KMS-11 (cell line): ENCODE measurements around the gene GJA9.

Experiments used
- H2AFZ ChIP-seq: fragments of 200-600 bp; sonication (generic); 2 replicates; pipeline ENCODE4 v1.6.1; 2016; ENCODE audit warnings: antibody characterized with exemption, mixed run types, low read depth
- H3K27ac ChIP-seq: fragments of 200-600 bp; sonication (generic); 2 replicates; pipeline ENCODE4 v1.6.1; 2016; ENCODE audit warnings: mild to moderate bottlenecking, mixed run types
- H3K27me3 ChIP-seq: fragments of 200-600 bp; sonication (generic); 2 replicates; pipeline ENCODE4 v1.6.1; 2017; ENCODE audit warnings: mild to moderate bottlenecking, low read depth, mixed run types, moderate library complexity; ENCODE audit not compliant: insufficient read depth
- H3K36me3 ChIP-seq: fragments of 200-600 bp; sonication (generic); 2 replicates; pipeline ENCODE4 v1.6.1; 2017; ENCODE audit warnings: mild to moderate bottlenecking, mixed run types; ENCODE audit not compliant: insufficient read depth
- H3K4me1 ChIP-seq: fragments of 200-600 bp; sonication (generic); 2 replicates; pipeline ENCODE4 v1.6.1; 2016; ENCODE audit warnings: mild to moderate bottlenecking, low read depth, mixed run types; ENCODE audit not compliant: poor library complexity, severe bottlenecking
- H3K4me2 ChIP-seq: fragments of 200-600 bp; sonication (generic); 2 replicates; pipeline ENCODE4 v1.7.0; 2016; ENCODE audit warnings: mild to moderate bottlenecking, mixed run types
- H3K4me3 ChIP-seq: fragments of 200-600 bp; sonication (generic); IDR thresholded peaks from 2 replicates; pipeline ENCODE4 v1.6.1; 2017; ENCODE audit warnings: low read depth, low read length, mixed read lengths; ENCODE audit not compliant: insufficient read depth
- H3K79me2 ChIP-seq: fragments of 200-600 bp; sonication (generic); 2 replicates; pipeline ENCODE4 v1.6.1; 2016; ENCODE audit warnings: low read depth, mixed run types; ENCODE audit not compliant: insufficient read depth
- H3K9ac ChIP-seq: fragments of 200-600 bp; sonication (generic); 2 replicates; pipeline ENCODE4 v1.6.1; 2016; ENCODE audit warnings: mild to moderate bottlenecking, mixed run types
- H4K20me1 ChIP-seq: fragments of 200-600 bp; sonication (generic); 2 replicates; pipeline ENCODE4 v1.6.1; 2016; ENCODE audit warnings: mild to moderate bottlenecking, mixed run types; ENCODE audit not compliant: insufficient read depth
- CTCF ChIP-seq: fragments of 200-600 bp; sonication (generic); conservative IDR thresholded peaks from 2 replicates; pipeline ENCODE4 v1.6.1; 2017; ENCODE audit warnings: low read depth, mild to moderate bottlenecking, antibody characterized with exemption, low read length, moderate library complexity, mixed read lengths

Gene GJA9

DNA sequence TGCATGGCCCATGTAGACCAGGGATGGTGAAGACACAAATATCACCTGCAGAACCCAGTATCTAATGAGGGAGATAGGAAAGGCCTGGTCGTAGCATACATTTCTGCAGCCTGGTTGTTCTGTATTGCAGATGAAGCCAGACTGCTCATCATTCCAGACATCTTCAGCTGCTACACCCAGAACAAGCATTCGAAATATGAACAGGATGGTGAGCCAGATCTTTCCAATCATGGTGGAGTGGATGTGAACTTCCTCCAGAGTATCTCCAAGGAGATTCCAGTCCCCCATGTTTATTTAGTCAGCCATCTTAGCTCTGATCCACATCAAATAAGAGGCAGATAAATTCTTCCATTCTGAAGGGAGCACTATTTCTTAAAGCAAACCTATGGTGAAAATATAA, 5.6 kb downstream of the GJA9 start:
- H4K20me1 ChIP-seq, result no peaks in the 10 kb centered on the region
- H3K4me2 ChIP-seq, result no peak overlapping the region
- TF ChIP-seq CTCF, result no peak
- no peak overlapping the region for H3K27ac ChIP-seq
- peaks cover 25% of the 10 kb centered on the region for H3K4me1 ChIP-seq
- H3K27me3 ChIP-seq, result no peaks in the 10 kb centered on the region
- peaks cover 15% of the 10 kb centered on the region; the same call in 1 of the 2 replicates for H3K79me2 ChIP-seq
- no peak overlapping the region for H3K4me3 ChIP-seq
- H2AFZ ChIP-seq, result no peak overlapping the region
- no peak overlapping the region for H3K9ac ChIP-seq
- no peaks in the 10 kb centered on the region for H3K36me3 ChIP-seq

- Histone ChIP-seq H4K20me1 (no peaks in the 10 kb centered on the region), H3K4me2 (peak within 1 kb of the TSS; percentile 97), H3K27ac (no peak within 1 kb of the TSS), H2AFZ (peak within 1 kb of the TSS; percentile 85), H3K27me3 (no peaks in the 10 kb centered on the region), H3K4me3 (peak within 1 kb of the TSS; percentile 89), H3K4me1 (peaks cover 25% of the 10 kb centered on the region), H3K36me3 (no peaks in the 10 kb centered on the region), H3K9ac (peak within 1 kb of the TSS; percentile 51; the same call in 1 of the 2 replicates), H3K79me2 (peaks cover 15% of the 10 kb centered on the region; the same call in 1 of the 2 replicates)
- TF ChIP-seq CTCF, result peak; percentile 38; the same call in 1 of the 2 replicates
Observed at GRCh38 chr1:38873027-38873969, 8.1 kb downstream of the GJA9 start, which contains the start of gene MYCBP. Gene MYCBP, minus strand, starts transcription at chr1:38873348. Its CDS starts 43 bp downstream, at chr1:38873305.

DNA sequence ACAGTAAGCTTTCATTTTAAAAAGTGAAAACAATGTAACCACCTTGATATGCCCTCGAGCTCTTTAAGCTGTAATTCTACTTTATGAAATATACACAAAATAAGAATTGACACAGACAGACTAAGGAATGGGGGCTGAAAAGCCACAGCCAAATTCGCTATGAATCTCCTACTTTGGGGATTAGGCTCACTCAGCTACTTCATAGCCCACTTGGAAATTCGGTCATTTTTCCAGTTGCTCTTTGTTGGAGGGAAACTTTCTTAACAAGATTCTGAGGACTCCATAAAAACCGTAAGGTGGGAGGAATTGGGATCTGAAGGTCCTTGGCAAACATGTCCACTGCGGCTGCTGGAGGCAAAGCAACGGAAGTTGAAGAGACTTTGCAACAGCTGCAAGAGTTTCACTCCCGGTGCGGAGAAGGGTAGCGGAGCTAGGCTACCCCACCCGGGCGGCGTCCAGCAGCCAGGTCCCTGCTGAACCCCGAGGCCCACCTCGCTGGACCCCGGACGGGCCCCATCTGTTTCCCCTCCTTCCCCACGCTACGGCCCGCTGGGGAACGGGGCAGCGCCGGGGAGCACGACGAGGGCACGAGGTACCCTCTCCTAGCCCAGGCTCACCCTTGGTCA, 8.9 kb downstream of the GJA9 start:
- TF ChIP-seq CTCF, result no peak
- peaks cover 25% of the 10 kb centered on the region for H3K4me1 ChIP-seq
- H3K4me3 ChIP-seq, result peak overlapping the region; percentile 84
- H3K4me2 ChIP-seq, result peak overlapping the region; percentile 71
- no peak overlapping the region for H3K27ac ChIP-seq
- no peaks in the 10 kb centered on the region for H3K27me3 ChIP-seq
- peaks cover 15% of the 10 kb centered on the region; the same call in 1 of the 2 replicates for H3K79me2 ChIP-seq
- H2AFZ ChIP-seq, result peak overlapping the region; percentile 85; the same call in 1 of the 2 replicates
- H3K9ac ChIP-seq, result peak overlapping the region; percentile 51; the same call in 1 of the 2 replicates
- H3K36me3 ChIP-seq, result no peaks in the 10 kb centered on the region
- no peaks in the 10 kb centered on the region for H4K20me1 ChIP-seq

DNA sequence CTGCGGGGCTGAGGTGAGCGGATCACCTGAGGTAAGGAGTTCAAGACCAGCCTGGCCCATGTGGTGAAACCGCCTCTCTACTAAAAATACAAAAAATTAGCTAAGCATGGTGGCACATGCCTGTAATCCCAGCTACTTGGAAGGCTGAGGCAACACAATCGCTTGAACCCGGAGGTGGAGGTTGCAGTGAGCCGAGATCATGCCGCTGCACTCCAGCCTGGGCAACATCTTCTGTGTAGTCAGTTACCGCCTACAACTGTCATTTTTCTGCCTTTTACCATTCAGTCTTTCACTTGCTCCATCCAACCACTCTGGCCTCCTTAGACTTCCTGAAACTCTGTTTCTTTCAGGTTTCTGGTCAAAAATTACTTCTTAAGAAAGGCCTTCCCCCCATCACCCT, 10.4 kb downstream of the GJA9 start:
- Histone ChIP-seq H3K4me3 (no peak overlapping the region), H2AFZ (no peak overlapping the region), H3K27ac (no peak overlapping the region), H3K4me1 (peaks cover 25% of the 10 kb centered on the region), H3K4me2 (no peak overlapping the region), H3K27me3 (no peaks in the 10 kb centered on the region), H3K9ac (no peak overlapping the region), H4K20me1 (no peaks in the 10 kb centered on the region), H3K79me2 (peaks cover 15% of the 10 kb centered on the region; the same call in 1 of the 2 replicates), H3K36me3 (no peaks in the 10 kb centered on the region)
- TF ChIP-seq CTCF, result no peak
